ENCODE data around the gene HOXD13. TPM values are rescaled to one million over a fixed set of nuclear protein-coding genes. Genes with fewer than 3 reads are reported as not detected.
A peak's percentile ranks its signal among the peaks of the same experiment; 100 is the strongest.

The HOXD13 gene
- total and polyA plus RNA-seq, 2 of the 8 experiments (the other 6 are each of a cell fraction or from before 2014, with no cell fraction given) = not detected

DNA sequence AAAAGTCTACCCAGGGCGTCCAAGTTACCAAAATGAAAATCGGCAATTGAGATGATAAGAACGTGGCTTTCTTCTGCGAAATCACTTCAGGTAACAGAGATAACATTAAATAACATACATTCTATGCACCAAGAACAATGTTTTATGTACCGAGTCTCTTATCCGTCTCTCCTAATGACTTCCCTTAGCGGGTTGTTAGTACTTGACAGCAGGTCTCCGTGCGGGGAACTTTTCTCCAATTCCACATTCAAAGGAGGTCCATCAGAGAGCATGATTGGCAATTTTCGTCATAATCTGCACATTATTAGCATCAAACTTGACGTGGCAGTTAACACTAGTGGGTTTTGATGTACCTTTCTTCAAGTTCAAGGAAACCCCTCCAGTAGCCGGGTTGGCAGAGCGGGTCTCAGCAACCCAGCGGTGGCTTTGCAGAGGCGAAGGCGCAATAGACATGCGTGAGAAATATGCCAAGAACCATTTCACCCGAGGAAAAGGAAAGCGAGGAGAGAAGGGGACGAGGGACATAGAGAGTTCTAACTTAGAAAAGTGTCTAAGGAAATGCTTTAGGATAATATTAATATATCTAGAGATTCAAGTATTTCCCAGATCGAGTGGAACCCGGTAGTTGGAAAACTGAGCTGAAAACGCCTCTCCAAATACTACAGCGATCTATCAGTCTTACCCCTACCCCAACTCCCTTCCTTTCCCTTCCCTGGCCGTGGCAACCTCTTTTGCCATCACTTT is 13.8 kb upstream of the HOXD13 start (continued):
- TF ChIP-seq, protein P1, sequence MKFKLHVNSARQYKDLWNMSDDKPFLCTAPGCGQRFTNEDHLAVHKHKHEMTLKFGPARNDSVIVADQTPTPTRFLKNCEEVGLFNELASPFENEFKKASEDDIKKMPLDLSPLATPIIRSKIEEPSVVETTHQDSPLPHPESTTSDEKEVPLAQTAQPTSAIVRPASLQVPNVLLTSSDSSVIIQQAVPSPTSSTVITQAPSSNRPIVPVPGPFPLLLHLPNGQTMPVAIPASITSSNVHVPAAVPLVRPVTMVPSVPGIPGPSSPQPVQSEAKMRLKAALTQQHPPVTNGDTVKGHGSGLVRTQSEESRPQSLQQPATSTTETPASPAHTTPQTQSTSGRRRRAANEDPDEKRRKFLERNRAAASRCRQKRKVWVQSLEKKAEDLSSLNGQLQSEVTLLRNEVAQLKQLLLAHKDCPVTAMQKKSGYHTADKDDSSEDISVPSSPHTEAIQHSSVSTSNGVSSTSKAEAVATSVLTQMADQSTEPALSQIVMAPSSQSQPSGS (IDR thresholded peaks at IDR 0.05; ENCODE audit: low read length) = no peak
- TF ChIP-seq JUND (IDR thresholded peaks at IDR 0.05; ENCODE audit: low read length) (no peak), RNF2 (IDR thresholded peaks at IDR 0.05; ENCODE audit: borderline replicate concordance, low read depth, low read length, missing control alignments, poor library complexity, severe bottlenecking) (peak; percentile 93), POU5F1 (IDR thresholded peaks at IDR 0.05; ENCODE audit: low read depth, low read length) (0 out of 2 replicates have a peak, but pooled peaks have one; percentile 7), SP2 (IDR thresholded peaks at IDR 0.05; ENCODE audit: low read length) (no peak), EZH2 (IDR thresholded peaks at IDR 0.05; ENCODE audit: low read depth, low read length, severe bottlenecking) (peak; percentile 87), SP1 (IDR thresholded peaks at IDR 0.05; ENCODE audit: low read depth, low read length) (no peak), CTBP2 (IDR thresholded peaks at IDR 0.05; ENCODE audit: borderline replicate concordance, insufficient read depth, insufficient read length, low read length) (no peak), HDAC2 (IDR thresholded peaks at IDR 0.05; ENCODE audit: borderline replicate concordance in 1 of 2, low read depth in 2 of 2, low read length in 2 of 2) (no peak), MAFK (IDR thresholded peaks at IDR 0.05; ENCODE audit: low read depth, low read length) (no peak)

Measured in H1 (cell line).